ENCODE measurements around the gene RPS15. TPM values are rescaled to one million over a fixed set of nuclear protein-coding genes. Genes with fewer than 3 reads are reported as not detected.

RPS15 gene
- total RNA-seq: 1,000 to 10,000 TPM; 1,291 to 3,466 (median 2,344) TPM

DNA sequence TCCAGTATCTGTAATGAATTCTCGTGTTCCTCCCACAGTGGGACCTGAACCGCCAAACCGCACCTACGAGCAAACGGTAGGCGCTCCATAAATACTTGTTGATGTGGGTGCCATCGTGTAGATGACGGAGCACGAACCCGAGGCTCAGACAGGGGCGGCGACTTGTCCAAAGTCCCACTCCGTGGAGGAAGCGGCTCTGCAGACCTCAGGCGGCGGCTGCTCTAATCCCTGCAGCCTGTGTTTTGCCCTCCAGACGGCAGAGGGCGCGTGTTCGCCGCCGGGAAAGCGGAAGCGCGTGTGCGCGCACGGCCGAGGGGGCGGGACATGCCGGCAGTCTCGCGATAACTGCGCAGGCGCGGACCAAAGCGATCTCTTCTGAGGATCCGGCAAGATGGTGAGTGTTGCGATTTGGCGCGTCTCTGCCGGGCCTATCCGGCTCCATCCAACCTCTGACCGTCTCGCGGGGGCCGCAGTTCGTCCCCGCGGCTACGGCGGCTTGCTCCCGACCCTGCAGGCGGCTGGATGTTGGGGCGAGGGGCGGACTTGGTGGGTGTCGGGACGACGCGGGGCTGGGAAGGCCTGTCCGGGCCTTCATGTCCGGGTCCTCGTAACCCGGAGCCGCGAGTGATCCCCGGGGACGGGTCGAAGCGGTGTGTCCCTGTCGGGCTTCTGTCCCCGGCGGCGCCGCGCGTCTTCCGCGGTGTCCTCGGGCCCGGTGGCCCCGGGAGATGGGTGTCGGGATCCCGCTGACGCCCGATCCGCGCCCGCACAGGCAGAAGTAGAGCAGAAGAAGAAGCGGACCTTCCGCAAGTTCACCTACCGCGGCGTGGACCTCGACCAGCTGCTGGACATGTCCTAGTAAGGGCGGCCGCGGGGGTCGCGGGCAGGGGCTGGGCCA is at the start of gene RPS15:
Gene RPS15 (plus strand): TSS at position 362 of the 898 bp plus-strand sequence. CDS start 30 bp downstream, at position 392.
- peak; percentile 93 for ATAC-seq
- H3K36me3 ChIP-seq: peaks cover 0 to 73% of the 10 kb centered on the region in 2 donors
- no CpG with 5 or more reads among the region's 100 CpGs for WGBS, 2 donors (ENCODE audit: low coverage in 1 of 2)
- H3K27ac ChIP-seq: peak within 1 kb of the TSS; percentile 54 to 90 (median 88)
- TF ChIP-seq POLR2A (IDR thresholded peaks at IDR 0.05) (peak; percentile 89 to 93), POLR2AphosphoS5 (IDR thresholded peaks at IDR 0.05) (peak; percentile 97), EP300 (IDR thresholded peaks at IDR 0.05) (no peak)
- TF ChIP-seq, protein P1, sequence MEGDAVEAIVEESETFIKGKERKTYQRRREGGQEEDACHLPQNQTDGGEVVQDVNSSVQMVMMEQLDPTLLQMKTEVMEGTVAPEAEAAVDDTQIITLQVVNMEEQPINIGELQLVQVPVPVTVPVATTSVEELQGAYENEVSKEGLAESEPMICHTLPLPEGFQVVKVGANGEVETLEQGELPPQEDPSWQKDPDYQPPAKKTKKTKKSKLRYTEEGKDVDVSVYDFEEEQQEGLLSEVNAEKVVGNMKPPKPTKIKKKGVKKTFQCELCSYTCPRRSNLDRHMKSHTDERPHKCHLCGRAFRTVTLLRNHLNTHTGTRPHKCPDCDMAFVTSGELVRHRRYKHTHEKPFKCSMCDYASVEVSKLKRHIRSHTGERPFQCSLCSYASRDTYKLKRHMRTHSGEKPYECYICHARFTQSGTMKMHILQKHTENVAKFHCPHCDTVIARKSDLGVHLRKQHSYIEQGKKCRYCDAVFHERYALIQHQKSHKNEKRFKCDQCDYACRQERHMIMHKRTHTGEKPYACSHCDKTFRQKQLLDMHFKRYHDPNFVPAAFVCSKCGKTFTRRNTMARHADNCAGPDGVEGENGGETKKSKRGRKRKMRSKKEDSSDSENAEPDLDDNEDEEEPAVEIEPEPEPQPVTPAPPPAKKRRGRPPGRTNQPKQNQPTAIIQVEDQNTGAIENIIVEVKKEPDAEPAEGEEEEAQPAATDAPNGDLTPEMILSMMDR (IDR thresholded peaks at IDR 0.05): peak in 3 of 4 experiments; percentile 94 to 98 (median 94)
- no peaks in the 10 kb centered on the region for H3K9me3 ChIP-seq
- H3K4me1 ChIP-seq: peaks cover 0 to 31% (median 8%) of the 10 kb centered on the region in 3 donors
- H3K4me3 ChIP-seq: peak within 1 kb of the TSS; percentile 75 to 92
- no peaks in the 10 kb centered on the region for H3K27me3 ChIP-seq

DNA sequence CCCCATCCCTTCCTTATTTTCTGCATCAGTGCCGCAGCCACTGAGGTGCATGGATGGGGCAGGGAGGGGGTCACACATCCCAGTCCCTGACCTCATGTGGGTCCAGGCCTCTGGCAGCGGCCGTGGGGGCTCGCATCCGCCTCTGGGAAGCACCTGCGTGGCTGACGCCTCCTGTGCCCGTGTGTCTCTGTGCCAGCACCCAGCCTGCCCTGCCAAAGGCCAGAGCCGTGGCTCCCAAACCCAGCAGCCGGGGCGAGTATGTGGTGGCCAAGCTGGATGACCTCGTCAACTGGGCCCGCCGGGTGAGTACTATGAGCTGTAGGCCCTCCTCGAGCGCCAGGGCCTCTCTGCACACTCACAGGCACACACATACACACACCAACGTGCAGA is 49.6 kb upstream of the RPS15 start:
- no peaks in the 10 kb centered on the region for H3K9me3 ChIP-seq
- TF ChIP-seq POLR2AphosphoS5 (IDR thresholded peaks at IDR 0.05): no peak
- TF ChIP-seq EP300 (IDR thresholded peaks at IDR 0.05): no peak
- TF ChIP-seq POLR2A (IDR thresholded peaks at IDR 0.05): no peak
- TF ChIP-seq, protein P1 (IDR thresholded peaks at IDR 0.05): no peak
- no CpG with 5 or more reads among the region's 17 CpGs for WGBS, 2 donors (ENCODE audit: low coverage in 1 of 2)
- no peak overlapping the region for H3K4me3 ChIP-seq
- no peak for ATAC-seq
- H3K27ac ChIP-seq: no peak overlapping the region
- H3K36me3 ChIP-seq: peaks cover 0 to 79% of the 10 kb centered on the region in 2 donors
- peaks cover 0 to 40% (median 12%) of the 10 kb centered on the region in 3 donors for H3K4me1 ChIP-seq
- no peaks in the 10 kb centered on the region for H3K27me3 ChIP-seq

DNA sequence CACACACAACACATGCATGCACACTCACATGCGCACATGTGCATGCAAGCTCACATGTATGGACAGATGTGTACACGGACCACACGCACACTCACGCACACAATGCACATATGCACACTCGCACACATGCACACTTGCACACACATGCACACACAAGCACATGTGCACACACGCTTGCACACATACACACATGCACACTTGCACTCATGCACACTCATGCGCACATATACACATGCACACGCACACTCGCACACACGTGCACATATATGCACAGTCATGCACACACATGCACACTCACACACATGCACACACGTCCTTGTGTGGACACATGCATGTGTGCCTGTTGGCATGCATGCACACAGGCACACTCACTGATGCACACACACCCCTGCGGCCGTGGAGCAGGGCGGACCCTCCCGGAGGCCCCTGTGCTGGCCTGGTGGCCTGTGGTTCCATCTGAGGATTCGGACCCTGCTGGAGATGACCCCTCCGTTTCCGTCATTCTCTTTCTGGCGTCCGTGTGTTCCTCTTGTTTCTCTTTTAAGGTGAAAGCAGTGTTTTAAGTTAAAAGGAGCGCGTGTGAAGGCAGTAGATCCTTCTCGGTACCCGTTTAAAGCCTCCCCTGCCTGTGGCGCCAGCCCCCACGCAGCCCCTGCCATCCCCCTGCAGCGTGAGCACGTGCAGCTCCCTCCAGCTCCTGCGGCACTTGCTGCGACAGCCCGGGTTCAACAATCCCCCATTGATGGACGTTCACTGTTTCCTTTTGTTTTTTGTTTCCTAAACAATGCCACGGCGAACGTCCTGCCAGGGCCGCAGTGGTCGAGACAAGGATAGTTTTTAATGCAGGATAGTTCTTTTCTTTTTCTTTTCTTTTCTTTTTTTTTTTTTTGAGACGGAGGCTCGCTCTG is 48.9 kb upstream of the RPS15 start:
- ATAC-seq: no peak
- Histone ChIP-seq H3K36me3 (peaks cover 0 to 86% of the 10 kb centered on the region in 2 donors), H3K4me3 (no peak overlapping the region), H3K27ac (no peak overlapping the region), H3K4me1 (peaks cover 0 to 39% (median 12%) of the 10 kb centered on the region in 3 donors), H3K9me3 (no peaks in the 10 kb centered on the region), H3K27me3 (no peaks in the 10 kb centered on the region)
- WGBS, 2 donors (ENCODE audit: low coverage in 1 of 2): 79 to 90% methylated on average over 15 to 34 of the region's 39 CpGs
- TF ChIP-seq, protein P1 (IDR thresholded peaks at IDR 0.05): no peak
- TF ChIP-seq POLR2AphosphoS5 (IDR thresholded peaks at IDR 0.05) (no peak), EP300 (IDR thresholded peaks at IDR 0.05) (no peak), POLR2A (IDR thresholded peaks at IDR 0.05) (no peak)

DNA sequence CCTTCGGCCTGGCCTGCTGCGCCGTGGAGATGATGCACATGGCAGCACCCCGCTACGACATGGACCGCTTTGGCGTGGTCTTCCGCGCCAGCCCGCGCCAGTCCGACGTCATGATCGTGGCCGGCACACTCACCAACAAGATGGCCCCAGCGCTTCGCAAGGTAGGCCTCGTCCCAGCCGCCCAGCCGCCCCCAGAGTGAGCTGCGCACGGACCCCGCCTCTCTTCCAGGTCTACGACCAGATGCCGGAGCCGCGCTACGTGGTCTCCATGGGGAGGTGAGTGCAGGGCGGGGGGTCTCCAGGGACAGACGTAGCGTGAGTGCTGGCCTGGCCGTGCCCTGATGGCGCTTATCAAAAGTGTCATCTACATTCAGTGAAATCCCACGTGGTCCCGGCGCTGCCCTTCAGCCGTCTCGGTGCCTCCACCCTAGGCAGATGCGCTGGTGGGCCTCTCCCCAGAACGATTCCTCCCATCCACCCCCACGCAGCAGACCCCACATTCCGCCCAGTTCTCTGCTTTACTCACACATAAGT is 47.2 kb upstream of the RPS15 start:
- no peaks in the 10 kb centered on the region for H3K9me3 ChIP-seq
- ATAC-seq: no peak
- H3K27ac ChIP-seq: no peak overlapping the region
- no peaks in the 10 kb centered on the region for H3K27me3 ChIP-seq
- 80% methylated on average over 2 to 12 of the region's 42 CpGs for WGBS, 2 donors (ENCODE audit: low coverage in 1 of 2)
- peaks cover 0 to 100% of the 10 kb centered on the region in 2 donors for H3K36me3 ChIP-seq
- TF ChIP-seq, protein P1 (IDR thresholded peaks at IDR 0.05): no peak
- TF ChIP-seq POLR2A (IDR thresholded peaks at IDR 0.05): no peak
- no peak for TF ChIP-seq EP300 (IDR thresholded peaks at IDR 0.05)
- no peak for TF ChIP-seq POLR2AphosphoS5 (IDR thresholded peaks at IDR 0.05)
- H3K4me3 ChIP-seq: no peak overlapping the region
- peaks cover 0 to 39% (median 2%) of the 10 kb centered on the region in 3 donors for H3K4me1 ChIP-seq
